GM04504 (cell line): ENCODE results near the gene GPR4.
A peak's percentile ranks its signal among the peaks of the same experiment; 100 is the strongest.
"Not testable (repeated sequence)": the region's sequence is repeated elsewhere in the genome, so short reads cannot be mapped to it uniquely, and the experiment has no call there.

Experiments
- DNase-seq: peaks from one replicate; pipeline ENCODE4 v3.0.0-alpha.2; 2012; ENCODE audit warnings: low read depth

GPR4 gene

GRCh38 chr19:45601524-45602374 lies at the start of gene GPR4:
GPR4 (minus strand) TSS chr19:45602212; CDS start chr19:45591866, 10,346 bp downstream.
- DNase-seq: no peak

- no peak for DNase-seq
Measured at GRCh38 chr19:45650722-45651121, 48.7 kb upstream of the GPR4 start.

- DNase-seq: no peak
Measured at GRCh38 chr19:45646345-45646698, 44.3 kb upstream of the GPR4 start.

- DNase-seq: no peak
Measured at GRCh38 chr19:45645631-45646344, 43.8 kb upstream of the GPR4 start.

- DNase-seq: no peak
Measured at GRCh38 chr19:45645068-45645630, 43.1 kb upstream of the GPR4 start.

- no peak for DNase-seq
Measured at GRCh38 chr19:45643927-45644771, 42.1 kb upstream of the GPR4 start.

GRCh38 chr19:45643024-45643926 lies 41.3 kb upstream of the GPR4 start:
- peak; percentile 40 for DNase-seq

GRCh38 chr19:45641274-45642105 lies 39.5 kb upstream of the GPR4 start:
- DNase-seq: peak; percentile 30

- no peak for DNase-seq
Measured at GRCh38 chr19:45640849-45641273, 38.8 kb upstream of the GPR4 start.

- DNase-seq: no peak
Measured at GRCh38 chr19:45638930-45639729, 37.1 kb upstream of the GPR4 start, which contains the start of gene EML2. EML2 (minus strand) TSS chr19:45639397; CDS start chr19:45639376, 21 bp downstream.

- DNase-seq: peak; percentile 14
Measured at GRCh38 chr19:45637890-45638667, 36.1 kb upstream of the GPR4 start.

- no peak for DNase-seq
Measured at GRCh38 chr19:45636902-45637301, 34.9 kb upstream of the GPR4 start.

- DNase-seq: no peak
Measured at GRCh38 chr19:45636275-45636674, 34.3 kb upstream of the GPR4 start.

GRCh38 chr19:45632468-45633196 lies 30.6 kb upstream of the GPR4 start:
- peak; percentile 78 for DNase-seq

- peak; percentile 87 for DNase-seq
Measured at GRCh38 chr19:45630463-45630862, 28.5 kb upstream of the GPR4 start.

- DNase-seq: no peak
Measured at GRCh38 chr19:45629704-45630103, 27.7 kb upstream of the GPR4 start.

- not testable (repeated sequence) for DNase-seq
Measured at GRCh38 chr19:45628219-45628618, 26.2 kb upstream of the GPR4 start.

GRCh38 chr19:45623984-45624383 lies 22.0 kb upstream of the GPR4 start:
- no peak for DNase-seq
